Endothelial cell (in vitro differentiated cells): ENCODE measurements around the gene C3orf22. TPM values are rescaled to one million over a fixed set of nuclear protein-coding genes. Genes with fewer than 3 reads are reported as not detected.

ENCODE experiments used
- DNase-seq: peaks from one replicate; pipeline ENCODE4 v3.0.0; 2021; ENCODE audit warnings: low spot score
- H3K27ac Mint-ChIP-seq: one replicate; pipeline ENCODE4 v1.8.0; 2021; ENCODE audit warnings: mixed read lengths, inconsistent platforms; ENCODE audit not compliant: unreplicated experiment
- H3K27me3 Mint-ChIP-seq: one replicate; pipeline ENCODE4 v1.8.0; 2021; ENCODE audit warnings: mild to moderate bottlenecking, moderate library complexity, mixed read lengths, inconsistent platforms; ENCODE audit not compliant: unreplicated experiment
- H3K36me3 Mint-ChIP-seq: one replicate; pipeline ENCODE4 v1.8.0; 2021; ENCODE audit warnings: mild to moderate bottlenecking, low read depth, mixed read lengths, inconsistent platforms; ENCODE audit not compliant: unreplicated experiment
- H3K4me1 Mint-ChIP-seq: one replicate; pipeline ENCODE4 v1.8.0; 2021; ENCODE audit warnings: mild to moderate bottlenecking, mixed read lengths, inconsistent platforms; ENCODE audit not compliant: unreplicated experiment
- H3K4me3 Mint-ChIP-seq: one replicate; pipeline ENCODE4 v1.8.0; 2021; ENCODE audit warnings: mild to moderate bottlenecking, mixed read lengths, inconsistent platforms; ENCODE audit not compliant: unreplicated experiment
- H3K9me3 Mint-ChIP-seq: one replicate; pipeline ENCODE4 v1.8.0; 2021; ENCODE audit warnings: mixed read lengths, inconsistent platforms; ENCODE audit not compliant: unreplicated experiment
- total RNA-seq: library from RNA; stranded (reverse); fragmentation: NEBNext Ultra II Directional; extraction: Animal tissue kit (Norgen Biotek cat#: 25700); gene quantifications from one replicate; pipeline ENCODE4 v1.2.1, GENCODE V29; 2021; ENCODE audit not compliant: unreplicated experiment
- TF ChIP-seq, protein P1 (sequence below): fragments of 200-600 bp; sonication (generic); IDR thresholded peaks from one replicate; pipeline ENCODE4 v1.5.0; 2021; ENCODE audit warnings: antibody characterized with exemption; ENCODE audit not compliant: unreplicated experiment

C3orf22 gene
- total RNA-seq, 1 donor from 2014 or later: not detected

DNA sequence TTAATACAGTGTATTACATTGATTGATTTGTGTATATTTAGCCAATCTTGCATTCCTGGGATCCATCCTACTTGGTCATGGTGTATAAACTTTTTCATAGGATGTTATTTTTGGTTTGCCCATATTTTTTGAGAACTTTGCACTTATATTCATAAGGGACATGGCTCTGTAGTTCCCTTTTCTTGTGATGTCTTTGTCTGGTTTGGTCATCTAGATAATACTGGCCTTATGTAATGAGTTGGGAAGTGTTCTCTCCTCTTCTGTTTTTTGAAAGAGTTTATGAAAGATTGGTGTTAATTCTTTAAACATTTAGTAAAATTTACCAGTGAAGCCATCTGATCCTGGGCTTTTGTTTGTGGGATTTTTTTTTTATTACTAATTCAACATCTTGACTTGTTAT lies 25.2 kb downstream of the C3orf22 start:
- Mint-ChIP-seq H3K36me3 (peaks cover 6% of the 10 kb centered on the region), H3K4me1 (peaks cover 5% of the 10 kb centered on the region), H3K27me3 (peaks cover 10% of the 10 kb centered on the region), H3K9me3 (no peaks in the 10 kb centered on the region), H3K27ac (no peak overlapping the region), H3K4me3 (no peak overlapping the region)
- no peak for DNase-seq
- TF ChIP-seq, protein P1, sequence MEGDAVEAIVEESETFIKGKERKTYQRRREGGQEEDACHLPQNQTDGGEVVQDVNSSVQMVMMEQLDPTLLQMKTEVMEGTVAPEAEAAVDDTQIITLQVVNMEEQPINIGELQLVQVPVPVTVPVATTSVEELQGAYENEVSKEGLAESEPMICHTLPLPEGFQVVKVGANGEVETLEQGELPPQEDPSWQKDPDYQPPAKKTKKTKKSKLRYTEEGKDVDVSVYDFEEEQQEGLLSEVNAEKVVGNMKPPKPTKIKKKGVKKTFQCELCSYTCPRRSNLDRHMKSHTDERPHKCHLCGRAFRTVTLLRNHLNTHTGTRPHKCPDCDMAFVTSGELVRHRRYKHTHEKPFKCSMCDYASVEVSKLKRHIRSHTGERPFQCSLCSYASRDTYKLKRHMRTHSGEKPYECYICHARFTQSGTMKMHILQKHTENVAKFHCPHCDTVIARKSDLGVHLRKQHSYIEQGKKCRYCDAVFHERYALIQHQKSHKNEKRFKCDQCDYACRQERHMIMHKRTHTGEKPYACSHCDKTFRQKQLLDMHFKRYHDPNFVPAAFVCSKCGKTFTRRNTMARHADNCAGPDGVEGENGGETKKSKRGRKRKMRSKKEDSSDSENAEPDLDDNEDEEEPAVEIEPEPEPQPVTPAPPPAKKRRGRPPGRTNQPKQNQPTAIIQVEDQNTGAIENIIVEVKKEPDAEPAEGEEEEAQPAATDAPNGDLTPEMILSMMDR: no peak

DNA sequence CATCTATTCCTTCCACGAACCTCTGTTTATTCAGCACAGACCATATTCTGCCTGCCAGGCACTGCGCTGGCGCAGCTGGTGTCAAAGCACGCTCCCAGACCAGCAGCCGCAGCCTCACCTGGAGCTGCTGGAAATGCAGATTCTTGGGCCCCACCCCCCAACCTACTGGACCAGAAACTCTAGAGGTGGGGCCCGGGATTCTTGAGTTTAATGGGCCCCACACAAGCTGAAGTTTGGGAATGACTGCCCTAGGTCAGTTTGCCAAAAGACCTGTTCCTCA lies 27.7 kb downstream of the C3orf22 start:
- peaks cover 13% of the 10 kb centered on the region for H3K4me1 Mint-ChIP-seq
- peaks cover 9% of the 10 kb centered on the region for H3K27me3 Mint-ChIP-seq
- DNase-seq: no peak
- no peaks in the 10 kb centered on the region for H3K9me3 Mint-ChIP-seq
- no peak overlapping the region for H3K27ac Mint-ChIP-seq
- peaks cover 4% of the 10 kb centered on the region for H3K36me3 Mint-ChIP-seq
- TF ChIP-seq, protein P1: no peak
- H3K4me3 Mint-ChIP-seq: no peak overlapping the region

DNA sequence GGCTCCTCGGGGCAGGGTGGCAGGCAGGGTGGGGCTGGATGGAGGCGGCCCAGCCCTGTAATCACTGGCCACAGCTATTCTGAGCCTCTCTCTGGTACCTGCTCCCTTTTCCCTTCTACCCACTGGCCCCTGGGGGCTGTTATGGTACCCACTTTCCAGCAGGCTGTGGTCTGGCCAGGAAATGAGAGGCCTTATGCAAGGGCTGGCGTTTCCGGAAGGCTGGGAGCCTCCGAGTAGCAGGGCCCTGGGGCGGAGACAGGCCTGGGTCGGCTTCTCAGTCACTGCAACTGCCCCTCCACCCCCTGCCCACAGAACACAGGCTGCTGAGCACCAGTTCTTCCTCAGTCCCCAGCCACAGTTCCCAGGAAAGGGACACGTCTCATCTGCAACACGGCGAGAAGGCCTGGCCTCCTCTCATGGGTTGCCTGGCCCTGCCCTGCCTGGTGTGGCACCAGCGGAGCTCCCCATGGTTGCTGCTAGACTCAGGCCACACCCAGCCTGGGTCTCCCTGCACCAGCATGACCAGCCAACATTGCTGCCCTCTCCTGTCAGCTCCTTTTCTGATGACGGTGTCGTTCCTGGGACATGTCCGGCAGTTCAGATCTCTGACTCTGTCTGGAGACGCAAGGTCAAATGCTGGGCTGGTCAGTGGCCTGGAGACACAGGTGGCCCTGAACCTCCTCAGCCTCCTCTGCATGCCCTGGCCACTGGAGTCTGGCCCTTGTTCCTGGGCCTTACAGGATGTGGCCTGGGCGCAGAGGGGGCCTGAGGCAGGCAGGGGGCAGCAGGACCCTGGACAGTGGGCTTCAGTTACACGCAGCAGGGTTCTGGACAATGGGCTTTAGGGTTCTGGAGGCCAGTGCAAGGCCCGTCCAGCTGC lies 28.3 kb downstream of the C3orf22 start:
- Mint-ChIP-seq H3K4me3 (no peak overlapping the region), H3K4me1 (peaks cover 13% of the 10 kb centered on the region), H3K27ac (no peak overlapping the region), H3K27me3 (peaks cover 9% of the 10 kb centered on the region), H3K36me3 (peaks cover 4% of the 10 kb centered on the region), H3K9me3 (no peaks in the 10 kb centered on the region)
- TF ChIP-seq, protein P1: no peak
- DNase-seq: no peak

DNA sequence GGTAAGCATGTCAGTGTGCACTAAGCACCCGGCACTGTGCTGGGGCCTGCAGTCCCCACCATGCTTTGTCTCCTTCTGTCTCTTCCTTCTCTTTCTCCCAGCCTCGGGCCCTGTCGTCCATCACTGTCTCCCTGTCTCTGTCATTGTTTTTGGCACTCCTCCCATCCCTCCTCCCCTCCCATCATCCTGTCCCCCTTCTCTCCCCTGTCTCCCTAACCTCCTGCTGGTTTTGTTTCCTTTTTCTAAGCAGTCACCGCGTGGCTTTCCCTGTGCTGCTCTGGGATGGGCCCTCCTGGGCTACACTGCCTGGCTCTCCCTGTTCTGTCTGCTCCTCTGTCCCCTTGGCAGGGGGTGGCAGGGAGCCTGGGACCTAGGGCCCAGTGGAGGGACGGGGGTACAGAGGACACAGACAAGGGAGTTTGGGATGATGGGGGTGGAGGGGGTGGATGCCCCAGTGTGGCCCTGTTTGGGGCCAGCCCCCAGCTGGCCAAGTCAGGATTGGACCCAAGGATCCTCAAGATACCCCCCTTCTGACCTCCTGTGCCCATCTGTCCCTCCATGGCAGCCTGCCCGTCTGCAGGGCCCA lies 29.1 kb downstream of the C3orf22 start:
- Mint-ChIP-seq H3K9me3 (no peaks in the 10 kb centered on the region), H3K27ac (no peak overlapping the region), H3K4me3 (no peak overlapping the region), H3K36me3 (peaks cover 4% of the 10 kb centered on the region), H3K4me1 (peaks cover 13% of the 10 kb centered on the region), H3K27me3 (peaks cover 5% of the 10 kb centered on the region)
- no peak for DNase-seq
- TF ChIP-seq, protein P1: no peak
